SU-DHL-6 (cell line): ENCODE results near the gene YARS1.

Experiments used
- H2AFZ ChIP-seq: fragments of 200-600 bp; sonication (generic); 2 replicates; pipeline ENCODE4 v1.6.1; 2014; ENCODE audit warnings: low read depth, mild to moderate bottlenecking, moderate library complexity, mixed read lengths, antibody characterized with exemption, low read length; ENCODE audit not compliant: severe bottlenecking
- H3F3A ChIP-seq: fragments of 200-600 bp; shearing (Covaris generic); 2 replicates; pipeline ENCODE4 v1.6.0; 2016; ENCODE audit warnings: antibody characterized with exemption, mild to moderate bottlenecking; ENCODE audit not compliant: insufficient read depth
- H3K27ac ChIP-seq: fragments of 200-600 bp; sonication (generic); 2 replicates; pipeline ENCODE4 v1.5.1; 2016; ENCODE audit warnings: low read depth, mild to moderate bottlenecking, low read length, moderate library complexity, mixed read lengths
- H3K27me3 ChIP-seq: fragments of 200-600 bp; sonication (generic), shearing (Covaris generic); 2 replicates; pipeline ENCODE4 v1.6.0; 2014; ENCODE audit warnings: mild to moderate bottlenecking, low read length
- H3K36me3 ChIP-seq: fragments of 200-600 bp; sonication (generic); 2 replicates; pipeline ENCODE4 v1.6.1; 2014; ENCODE audit warnings: mild to moderate bottlenecking, low read length, mixed read lengths
- H3K4me2 ChIP-seq: fragments of 300-600, 200-600 bp; shearing (Covaris generic), sonication (generic); 2 replicates; pipeline ENCODE4 v1.6.0; 2014; ENCODE audit warnings: low read length, low read depth, mild to moderate bottlenecking; ENCODE audit not compliant: poor library complexity, severe bottlenecking
- H3K4me3 ChIP-seq: fragments of 200-600 bp; sonication (generic); 2 replicates; pipeline ENCODE4 v1.5.1; 2014; ENCODE audit warnings: antibody characterized with exemption, low read length, mild to moderate bottlenecking, mixed read lengths; ENCODE audit not compliant: insufficient read depth, poor library complexity, severe bottlenecking
- H3K79me2 ChIP-seq: fragments of 200-600 bp; sonication (generic); 2 replicates; pipeline ENCODE4 v1.6.1; 2014; ENCODE audit warnings: mild to moderate bottlenecking, low read length, moderate library complexity; ENCODE audit not compliant: insufficient read depth
- H3K9ac ChIP-seq: fragments of 200-600 bp; sonication (generic); 2 replicates; pipeline ENCODE4 v1.7.0; 2014; ENCODE audit warnings: mild to moderate bottlenecking, low read length
- H3K9me2 ChIP-seq: fragments of 200-600 bp; sonication (generic); replicated peaks from 2 replicates; pipeline ENCODE4 v1.6.1; 2014; ENCODE audit warnings: low read length; ENCODE audit not compliant: insufficient read depth
- H3K9me3 ChIP-seq: fragments of 200-600 bp; sonication (generic); 2 replicates; pipeline ENCODE4 v1.6.1; 2014; ENCODE audit warnings: low read length, mixed read lengths; ENCODE audit not compliant: insufficient read depth
- H4K20me1 ChIP-seq: fragments of 200-600 bp; sonication (generic); 2 replicates; pipeline ENCODE4 v1.6.1; 2014; ENCODE audit warnings: low read depth, mild to moderate bottlenecking, antibody characterized with exemption, low read length, moderate library complexity, mixed read lengths
- EZH2phosphoT487 ChIP-seq: fragments of 200-600 bp; sonication (generic), shearing (Covaris generic); conservative IDR thresholded peaks from 2 replicates; pipeline ENCODE4 v1.6.1; 2018; ENCODE audit warnings: mild to moderate bottlenecking, antibody characterized with exemption, low read length, moderate library complexity, mixed read lengths
- TF ChIP-seq, protein P1 (sequence below): fragments of 200-600 bp; sonication (generic); IDR thresholded peaks from one replicate; pipeline ENCODE4 v1.5.1; 2017; ENCODE audit warnings: antibody characterized with exemption, mild to moderate bottlenecking, low read length, moderate library complexity; ENCODE audit not compliant: insufficient read depth, poor library complexity, severe bottlenecking

YARS1 gene

DNA sequence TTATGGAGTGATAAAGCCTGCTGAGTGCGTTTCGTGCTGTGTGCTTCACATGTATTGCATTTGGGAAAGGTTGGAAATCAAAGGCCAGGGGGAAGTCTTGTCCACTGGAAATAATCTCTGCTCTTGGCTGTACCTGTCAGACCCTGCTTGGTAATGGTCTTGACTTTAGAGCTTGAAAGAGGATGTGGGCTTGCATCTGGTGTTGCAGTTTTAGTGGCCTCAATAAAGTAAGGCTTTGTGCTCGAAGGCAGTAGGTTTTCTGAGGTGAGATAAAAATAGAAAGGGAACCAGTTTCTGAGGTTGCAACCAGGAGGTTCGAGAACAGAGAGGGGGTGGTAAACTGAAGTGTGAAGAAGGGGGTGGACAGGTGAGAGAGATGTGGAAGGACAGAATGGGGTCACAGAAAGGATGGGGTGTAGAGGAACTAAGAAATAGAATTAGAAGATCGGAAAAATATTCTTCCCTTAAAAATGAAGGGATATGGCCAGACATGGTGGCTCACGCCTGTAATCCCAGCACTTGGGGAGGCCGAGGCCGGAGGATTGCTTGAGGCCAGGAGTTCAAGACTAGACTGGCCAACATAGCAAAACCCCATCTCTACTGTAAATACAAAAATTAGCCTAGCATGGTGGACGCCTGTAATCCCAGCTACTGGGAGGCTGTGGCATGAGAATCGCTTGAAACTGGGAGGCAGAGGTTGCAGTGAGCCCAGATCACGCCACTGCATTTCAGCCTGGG, 1.8 kb upstream of the YARS1 start:
- H3K4me2 ChIP-seq = peak overlapping the region; percentile 89
- H3K27ac ChIP-seq = peak overlapping the region; percentile 85
- no peaks in the 10 kb centered on the region for H3K27me3 ChIP-seq
- H3K79me2 ChIP-seq = peaks cover 43% of the 10 kb centered on the region
- no peaks in the 10 kb centered on the region for H3K9me2 ChIP-seq
- peaks cover 6% of the 10 kb centered on the region for H3K36me3 ChIP-seq
- TF ChIP-seq, protein P1, sequence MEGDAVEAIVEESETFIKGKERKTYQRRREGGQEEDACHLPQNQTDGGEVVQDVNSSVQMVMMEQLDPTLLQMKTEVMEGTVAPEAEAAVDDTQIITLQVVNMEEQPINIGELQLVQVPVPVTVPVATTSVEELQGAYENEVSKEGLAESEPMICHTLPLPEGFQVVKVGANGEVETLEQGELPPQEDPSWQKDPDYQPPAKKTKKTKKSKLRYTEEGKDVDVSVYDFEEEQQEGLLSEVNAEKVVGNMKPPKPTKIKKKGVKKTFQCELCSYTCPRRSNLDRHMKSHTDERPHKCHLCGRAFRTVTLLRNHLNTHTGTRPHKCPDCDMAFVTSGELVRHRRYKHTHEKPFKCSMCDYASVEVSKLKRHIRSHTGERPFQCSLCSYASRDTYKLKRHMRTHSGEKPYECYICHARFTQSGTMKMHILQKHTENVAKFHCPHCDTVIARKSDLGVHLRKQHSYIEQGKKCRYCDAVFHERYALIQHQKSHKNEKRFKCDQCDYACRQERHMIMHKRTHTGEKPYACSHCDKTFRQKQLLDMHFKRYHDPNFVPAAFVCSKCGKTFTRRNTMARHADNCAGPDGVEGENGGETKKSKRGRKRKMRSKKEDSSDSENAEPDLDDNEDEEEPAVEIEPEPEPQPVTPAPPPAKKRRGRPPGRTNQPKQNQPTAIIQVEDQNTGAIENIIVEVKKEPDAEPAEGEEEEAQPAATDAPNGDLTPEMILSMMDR = no peak
- no peak for TF ChIP-seq EZH2phosphoT487
- H4K20me1 ChIP-seq = peaks cover 3% of the 10 kb centered on the region; the same call in 1 of the 2 replicates
- H3K9me3 ChIP-seq = no peaks in the 10 kb centered on the region
- H3K4me3 ChIP-seq = peak overlapping the region; percentile 82
- no peak overlapping the region for H2AFZ ChIP-seq
- peak overlapping the region; percentile 90 for H3K9ac ChIP-seq
- H3F3A ChIP-seq = peaks cover 17% of the 10 kb centered on the region

DNA sequence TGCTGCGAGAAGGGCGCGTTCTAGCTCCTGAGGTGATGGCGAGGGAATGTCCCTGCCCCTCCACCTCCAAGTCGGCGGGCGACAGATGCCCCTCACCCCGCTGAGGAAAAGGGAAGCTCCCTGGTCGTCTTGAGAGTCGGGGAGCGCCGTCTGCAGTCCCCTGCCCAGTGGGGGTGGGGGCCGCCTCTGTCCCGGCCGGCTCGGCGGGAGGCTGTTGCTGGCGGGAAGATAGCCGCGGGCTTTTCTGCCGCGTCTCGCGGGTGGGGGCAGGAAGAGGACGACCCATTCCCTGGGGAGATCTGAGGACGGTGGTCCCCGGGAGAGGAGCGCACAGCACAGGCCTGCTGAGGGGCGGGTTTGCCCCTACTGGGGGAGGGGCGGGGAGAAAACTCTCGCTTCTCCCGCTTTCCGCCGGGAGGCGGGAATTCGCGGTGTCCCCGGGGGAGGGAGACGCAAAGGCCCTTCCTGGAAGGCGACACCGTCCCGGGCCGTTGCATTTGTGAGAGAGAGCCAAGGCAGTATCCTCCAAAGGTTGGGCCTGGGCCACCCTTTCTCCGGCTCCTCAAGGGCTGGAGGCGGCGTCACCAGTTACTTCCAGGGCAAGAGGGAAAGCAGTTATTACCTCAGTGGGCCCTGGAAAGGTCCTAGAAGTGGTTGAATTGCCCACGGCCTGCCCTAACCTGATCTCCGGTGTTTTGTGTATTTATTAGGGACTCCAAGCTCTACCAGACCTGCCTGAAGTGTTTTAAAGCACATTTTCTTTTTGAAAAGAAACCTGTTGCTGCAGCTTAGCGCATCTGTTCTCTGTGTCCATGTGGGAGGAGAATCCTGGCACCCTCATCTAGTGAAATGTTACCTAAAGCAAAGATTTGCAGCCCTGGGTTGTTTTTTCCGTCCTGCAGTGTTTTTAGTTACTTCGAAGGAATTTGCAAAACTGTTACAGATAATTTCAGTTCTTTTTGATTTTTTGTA, 943 bp upstream of the YARS1 start:
- Histone ChIP-seq H3K27ac (peak overlapping the region; percentile 85), H3K9ac (peak overlapping the region; percentile 90), H3K9me3 (no peaks in the 10 kb centered on the region), H3K4me2 (peak overlapping the region; percentile 89), H3K9me2 (no peaks in the 10 kb centered on the region), H2AFZ (peak overlapping the region; percentile 54), H3K36me3 (peaks cover 6% of the 10 kb centered on the region), H3K27me3 (no peaks in the 10 kb centered on the region), H3F3A (peaks cover 17% of the 10 kb centered on the region), H3K79me2 (peaks cover 51% of the 10 kb centered on the region), H4K20me1 (peaks cover 3% of the 10 kb centered on the region; the same call in 1 of the 2 replicates), H3K4me3 (peak overlapping the region; percentile 82)
- TF ChIP-seq, protein P1 = no peak
- TF ChIP-seq EZH2phosphoT487 = no peak

- Histone ChIP-seq H2AFZ (no peak overlapping the region), H3K27ac (peak overlapping the region; percentile 72), H4K20me1 (peaks cover 8% of the 10 kb centered on the region; the same call in 1 of the 2 replicates), H3K79me2 (peaks cover 60% of the 10 kb centered on the region), H3K4me3 (peak overlapping the region; percentile 82), H3K27me3 (no peaks in the 10 kb centered on the region), H3K9me2 (no peaks in the 10 kb centered on the region), H3F3A (peaks cover 17% of the 10 kb centered on the region), H3K9ac (peak overlapping the region; percentile 90), H3K4me2 (peak overlapping the region; percentile 93), H3K9me3 (no peaks in the 10 kb centered on the region), H3K36me3 (peaks cover 6% of the 10 kb centered on the region; the same call in 1 of the 2 replicates)
- TF ChIP-seq, protein P1 = no peak
- no peak for TF ChIP-seq EZH2phosphoT487
Measured at GRCh38 chr1:32816676-32817158, 441 bp downstream of the YARS1 start.
